ENCODE measurements around the gene PXT1. TPM values are rescaled to one million over a fixed set of nuclear protein-coding genes. Genes with fewer than 3 reads are reported as not detected.

Gene PXT1
- total and polyA plus RNA-seq, 4 donors, result not detected

- no peaks in the 10 kb centered on the region for H3K36me3 ChIP-seq (ENCODE audit: control insufficient read depth in 4 of 4, insufficient read depth in 3 of 4, low read depth in 1 of 4, low read length in 3 of 4)
- WGBS, result 96% methylated on average over 20 of the region's 20 CpGs
- TF ChIP-seq RXRA (IDR thresholded peaks at IDR 0.05) (no peak), RAD21 (IDR thresholded peaks at IDR 0.05) (no peak), GABPA (IDR thresholded peaks at IDR 0.05 in 1 of 2, conservative IDR thresholded peaks at IDR 0.05 in 1 of 2) (no peak), ZBTB33 (IDR thresholded peaks at IDR 0.05) (no peak), YY1 (IDR thresholded peaks at IDR 0.05) (no peak), FOXA1 (IDR thresholded peaks at IDR 0.05) (no peak), JUND (IDR thresholded peaks at IDR 0.05) (no peak), REST (IDR thresholded peaks at IDR 0.05) (no peak), FOXA2 (IDR thresholded peaks at IDR 0.05) (no peak), TAF1 (conservative IDR thresholded peaks at IDR 0.05) (no peak), HNF4A (conservative IDR thresholded peaks at IDR 0.05) (no peak), ATF3 (IDR thresholded peaks at IDR 0.05) (no peak), SP1 (IDR thresholded peaks at IDR 0.05) (no peak)
- no peaks in the 10 kb centered on the region for H3K4me1 ChIP-seq (ENCODE audit: control insufficient read depth in 4 of 4, insufficient read depth in 4 of 4, low read length in 3 of 4)
- H3K9ac ChIP-seq (ENCODE audit: low read depth in 1 of 2, low read length in 2 of 2), result no peak overlapping the region
- H3K4me3 ChIP-seq (ENCODE audit: low read depth in 1 of 3, low read length in 3 of 3), result no peak overlapping the region
- H3K27ac ChIP-seq (ENCODE audit: low read depth in 1 of 2, low read length in 2 of 2), result no peak overlapping the region
- DNase-seq (ENCODE audit: low spot score), result no peak
- H3K27me3 ChIP-seq (ENCODE audit: control insufficient read depth in 4 of 4, insufficient read depth in 4 of 4, low read length in 3 of 4), result no peaks in the 10 kb centered on the region
- no peaks in the 10 kb centered on the region for H3K9me3 ChIP-seq (ENCODE audit: control insufficient read depth in 4 of 4, low read length in 3 of 4)
Observed at GRCh38 chr6:36346486-36347273, 96.0 kb downstream of the PXT1 start.

- Histone ChIP-seq H3K4me1 (ENCODE audit: control insufficient read depth in 4 of 4, insufficient read depth in 4 of 4, low read length in 3 of 4) (peaks cover 0 to 3% (median 1%) of the 10 kb centered on the region in 4 donors), H3K9ac (ENCODE audit: low read depth in 1 of 2, low read length in 2 of 2) (no peak overlapping the region), H3K27ac (ENCODE audit: low read depth in 1 of 2, low read length in 2 of 2) (no peak overlapping the region)
Observed at GRCh38 chr6:36345681-36346466, 96.8 kb downstream of the PXT1 start.

More at GRCh38 chr6:36345681-36346466, 96.8 kb downstream of the PXT1 start:
- DNase-seq (ENCODE audit: low spot score), result peak; percentile 50
- WGBS, result 92% methylated on average over 13 of the region's 13 CpGs
- Histone ChIP-seq H3K9me3 (ENCODE audit: control insufficient read depth in 4 of 4, low read length in 3 of 4) (no peaks in the 10 kb centered on the region), H3K36me3 (ENCODE audit: control insufficient read depth in 4 of 4, insufficient read depth in 3 of 4, low read depth in 1 of 4, low read length in 3 of 4) (no peaks in the 10 kb centered on the region), H3K4me3 (ENCODE audit: low read depth in 1 of 3, low read length in 3 of 3) (no peak overlapping the region), H3K27me3 (ENCODE audit: control insufficient read depth in 4 of 4, insufficient read depth in 4 of 4, low read length in 3 of 4) (no peaks in the 10 kb centered on the region)
- no peak for TF ChIP-seq HNF4G (IDR thresholded peaks at IDR 0.05)
